ENCODE measurements around the gene NIT1. TPM values are rescaled to one million over a fixed set of nuclear protein-coding genes. Genes with fewer than 3 reads are reported as not detected.
A peak's percentile ranks its signal among the peaks of the same experiment; 100 is the strongest.

Gene NIT1
- total and polyA plus RNA-seq, 2 of the 13 experiments (the other 11 are each of a cell fraction or from before 2014, with no cell fraction given) = 22.7 to 31.0 TPM

DNA sequence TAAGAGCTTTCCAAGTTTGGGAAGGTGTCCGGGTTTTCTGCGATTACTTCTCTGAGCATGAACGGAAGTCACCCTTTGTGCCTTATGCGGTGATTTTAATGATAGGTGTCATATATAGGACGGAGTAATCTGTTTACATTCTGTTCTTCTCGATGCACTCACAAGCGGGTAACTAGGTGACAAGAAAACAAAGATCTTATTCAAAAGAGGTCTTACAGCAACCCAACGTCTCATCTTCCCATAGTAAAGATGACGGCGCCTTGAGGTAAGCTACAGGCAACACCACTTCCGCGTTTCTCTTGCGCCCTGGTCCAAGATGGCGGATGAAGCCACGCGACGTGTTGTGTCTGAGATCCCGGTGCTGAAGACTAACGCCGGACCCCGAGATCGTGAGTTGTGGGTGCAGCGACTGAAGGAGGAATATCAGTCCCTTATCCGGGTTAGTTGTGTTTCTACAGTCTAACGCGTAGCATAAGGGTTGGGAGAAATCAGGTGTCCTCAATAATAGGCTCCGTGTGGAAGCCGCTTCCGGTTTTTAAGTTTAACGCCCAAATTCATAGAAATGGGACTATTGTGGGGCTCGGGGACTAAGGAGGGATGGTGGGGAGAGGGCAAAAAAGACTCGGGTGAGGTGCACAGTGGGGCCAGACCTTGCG is 35.9 kb downstream of the NIT1 start, which contains the start of gene UFC1 (continued):
- TF ChIP-seq, protein P1, sequence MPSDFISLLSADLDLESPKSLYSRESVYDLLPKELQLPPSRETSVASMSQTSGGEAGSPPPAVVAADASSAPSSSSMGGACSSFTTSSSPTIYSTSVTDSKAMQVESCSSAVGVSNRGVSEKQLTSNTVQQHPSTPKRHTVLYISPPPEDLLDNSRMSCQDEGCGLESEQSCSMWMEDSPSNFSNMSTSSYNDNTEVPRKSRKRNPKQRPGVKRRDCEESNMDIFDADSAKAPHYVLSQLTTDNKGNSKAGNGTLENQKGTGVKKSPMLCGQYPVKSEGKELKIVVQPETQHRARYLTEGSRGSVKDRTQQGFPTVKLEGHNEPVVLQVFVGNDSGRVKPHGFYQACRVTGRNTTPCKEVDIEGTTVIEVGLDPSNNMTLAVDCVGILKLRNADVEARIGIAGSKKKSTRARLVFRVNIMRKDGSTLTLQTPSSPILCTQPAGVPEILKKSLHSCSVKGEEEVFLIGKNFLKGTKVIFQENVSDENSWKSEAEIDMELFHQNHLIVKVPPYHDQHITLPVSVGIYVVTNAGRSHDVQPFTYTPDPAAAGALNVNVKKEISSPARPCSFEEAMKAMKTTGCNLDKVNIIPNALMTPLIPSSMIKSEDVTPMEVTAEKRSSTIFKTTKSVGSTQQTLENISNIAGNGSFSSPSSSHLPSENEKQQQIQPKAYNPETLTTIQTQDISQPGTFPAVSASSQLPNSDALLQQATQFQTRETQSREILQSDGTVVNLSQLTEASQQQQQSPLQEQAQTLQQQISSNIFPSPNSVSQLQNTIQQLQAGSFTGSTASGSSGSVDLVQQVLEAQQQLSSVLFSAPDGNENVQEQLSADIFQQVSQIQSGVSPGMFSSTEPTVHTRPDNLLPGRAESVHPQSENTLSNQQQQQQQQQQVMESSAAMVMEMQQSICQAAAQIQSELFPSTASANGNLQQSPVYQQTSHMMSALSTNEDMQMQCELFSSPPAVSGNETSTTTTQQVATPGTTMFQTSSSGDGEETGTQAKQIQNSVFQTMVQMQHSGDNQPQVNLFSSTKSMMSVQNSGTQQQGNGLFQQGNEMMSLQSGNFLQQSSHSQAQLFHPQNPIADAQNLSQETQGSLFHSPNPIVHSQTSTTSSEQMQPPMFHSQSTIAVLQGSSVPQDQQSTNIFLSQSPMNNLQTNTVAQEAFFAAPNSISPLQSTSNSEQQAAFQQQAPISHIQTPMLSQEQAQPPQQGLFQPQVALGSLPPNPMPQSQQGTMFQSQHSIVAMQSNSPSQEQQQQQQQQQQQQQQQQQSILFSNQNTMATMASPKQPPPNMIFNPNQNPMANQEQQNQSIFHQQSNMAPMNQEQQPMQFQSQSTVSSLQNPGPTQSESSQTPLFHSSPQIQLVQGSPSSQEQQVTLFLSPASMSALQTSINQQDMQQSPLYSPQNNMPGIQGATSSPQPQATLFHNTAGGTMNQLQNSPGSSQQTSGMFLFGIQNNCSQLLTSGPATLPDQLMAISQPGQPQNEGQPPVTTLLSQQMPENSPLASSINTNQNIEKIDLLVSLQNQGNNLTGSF (CRISPR knock-in tag; IDR thresholded peaks at IDR 0.05) = no peak
- TF ChIP-seq, protein P2, sequence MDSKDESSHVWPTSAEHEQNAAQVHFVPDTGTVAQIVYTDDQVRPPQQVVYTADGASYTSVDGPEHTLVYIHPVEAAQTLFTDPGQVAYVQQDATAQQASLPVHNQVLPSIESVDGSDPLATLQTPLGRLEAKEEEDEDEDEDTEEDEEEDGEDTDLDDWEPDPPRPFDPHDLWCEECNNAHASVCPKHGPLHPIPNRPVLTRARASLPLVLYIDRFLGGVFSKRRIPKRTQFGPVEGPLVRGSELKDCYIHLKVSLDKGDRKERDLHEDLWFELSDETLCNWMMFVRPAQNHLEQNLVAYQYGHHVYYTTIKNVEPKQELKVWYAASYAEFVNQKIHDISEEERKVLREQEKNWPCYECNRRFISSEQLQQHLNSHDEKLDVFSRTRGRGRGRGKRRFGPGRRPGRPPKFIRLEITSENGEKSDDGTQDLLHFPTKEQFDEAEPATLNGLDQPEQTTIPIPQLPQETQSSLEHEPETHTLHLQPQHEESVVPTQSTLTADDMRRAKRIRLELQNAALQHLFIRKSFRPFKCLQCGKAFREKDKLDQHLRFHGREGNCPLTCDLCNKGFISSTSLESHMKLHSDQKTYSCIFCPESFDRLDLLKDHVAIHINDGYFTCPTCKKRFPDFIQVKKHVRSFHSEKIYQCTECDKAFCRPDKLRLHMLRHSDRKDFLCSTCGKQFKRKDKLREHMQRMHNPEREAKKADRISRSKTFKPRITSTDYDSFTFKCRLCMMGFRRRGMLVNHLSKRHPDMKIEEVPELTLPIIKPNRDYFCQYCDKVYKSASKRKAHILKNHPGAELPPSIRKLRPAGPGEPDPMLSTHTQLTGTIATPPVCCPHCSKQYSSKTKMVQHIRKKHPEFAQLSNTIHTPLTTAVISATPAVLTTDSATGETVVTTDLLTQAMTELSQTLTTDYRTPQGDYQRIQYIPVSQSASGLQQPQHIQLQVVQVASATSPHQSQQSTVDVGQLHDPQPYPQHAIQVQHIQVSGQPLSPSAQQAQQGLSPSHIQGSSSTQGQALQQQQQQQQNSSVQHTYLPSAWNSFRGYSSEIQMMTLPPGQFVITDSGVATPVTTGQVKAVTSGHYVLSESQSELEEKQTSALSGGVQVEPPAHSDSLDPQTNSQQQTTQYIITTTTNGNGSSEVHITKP (CRISPR knock-in tag; IDR thresholded peaks at IDR 0.05; ENCODE audit: low read depth) = 0 out of 2 replicates have a peak, but pooled peaks have one; percentile 28
- peak; percentile 23; the same call in 1 of the 2 replicates for TF ChIP-seq FOXA3 (CRISPR knock-in tag; IDR thresholded peaks at IDR 0.05)
- TF ChIP-seq ZNF761 (CRISPR knock-in tag; conservative IDR thresholded peaks at IDR 0.05) = 0 out of 2 replicates have a peak, but pooled peaks have one; percentile 41
- peak; percentile 48; the same call in 1 of the 2 replicates for TF ChIP-seq ZNF143 (CRISPR knock-in tag; IDR thresholded peaks at IDR 0.05)
- TF ChIP-seq SSRP1 (CRISPR knock-in tag; IDR thresholded peaks at IDR 0.05) = no peak
- no peak for TF ChIP-seq RFX5 (IDR thresholded peaks at IDR 0.05; ENCODE audit: low read depth, low read length)
- TF ChIP-seq ZMYM2 (CRISPR knock-in tag; IDR thresholded peaks at IDR 0.05) = no peak
- TF ChIP-seq ZNF670 (CRISPR knock-in tag; IDR thresholded peaks at IDR 0.05; ENCODE audit: borderline replicate concordance) = no peak
- no peak; the same call in 1 of the 2 replicates for TF ChIP-seq GTF3A (CRISPR knock-in tag; conservative IDR thresholded peaks at IDR 0.05)
- TF ChIP-seq, protein P3, sequence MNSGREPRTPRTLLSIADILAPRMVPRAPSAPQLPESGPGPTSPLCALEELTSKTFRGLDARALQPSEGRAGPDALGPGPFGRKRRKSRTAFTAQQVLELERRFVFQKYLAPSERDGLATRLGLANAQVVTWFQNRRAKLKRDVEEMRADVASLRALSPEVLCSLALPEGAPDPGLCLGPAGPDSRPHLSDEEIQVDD (CRISPR knock-in tag; IDR thresholded peaks at IDR 0.05; ENCODE audit: borderline replicate concordance) = no peak
- TF ChIP-seq MIER2 (CRISPR knock-in tag; IDR thresholded peaks at IDR 0.05) = no peak
- peak; percentile 53 for TF ChIP-seq HDAC1 (CRISPR knock-in tag; IDR thresholded peaks at IDR 0.05)
- TF ChIP-seq, protein P4, sequence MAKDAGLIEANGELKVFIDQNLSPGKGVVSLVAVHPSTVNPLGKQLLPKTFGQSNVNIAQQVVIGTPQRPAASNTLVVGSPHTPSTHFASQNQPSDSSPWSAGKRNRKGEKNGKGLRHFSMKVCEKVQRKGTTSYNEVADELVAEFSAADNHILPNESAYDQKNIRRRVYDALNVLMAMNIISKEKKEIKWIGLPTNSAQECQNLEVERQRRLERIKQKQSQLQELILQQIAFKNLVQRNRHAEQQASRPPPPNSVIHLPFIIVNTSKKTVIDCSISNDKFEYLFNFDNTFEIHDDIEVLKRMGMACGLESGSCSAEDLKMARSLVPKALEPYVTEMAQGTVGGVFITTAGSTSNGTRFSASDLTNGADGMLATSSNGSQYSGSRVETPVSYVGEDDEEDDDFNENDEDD (CRISPR knock-in tag; IDR thresholded peaks at IDR 0.05; ENCODE audit: borderline replicate concordance) = no peak; the same call in 1 of the 2 replicates
- TF ChIP-seq RFX3 (CRISPR knock-in tag; IDR thresholded peaks at IDR 0.05) = no peak
- TF ChIP-seq DPF2 (CRISPR knock-in tag; IDR thresholded peaks at IDR 0.05; ENCODE audit: borderline replicate concordance, low read depth) = no peak
- no peak for TF ChIP-seq ZNF775 (CRISPR knock-in tag; IDR thresholded peaks at IDR 0.05; ENCODE audit: borderline replicate concordance)
- TF ChIP-seq RELA (CRISPR knock-in tag; IDR thresholded peaks at IDR 0.05) = no peak
- TF ChIP-seq AHR (CRISPR knock-in tag; IDR thresholded peaks at IDR 0.05) = no peak
- no peak for TF ChIP-seq ATM (IDR thresholded peaks at IDR 0.05; ENCODE audit: borderline replicate concordance)
- TF ChIP-seq ATF1 (CRISPR knock-in tag; IDR thresholded peaks at IDR 0.05) = peak; percentile 84
